ENCODE results near the gene TCAP. TPM values are rescaled to one million over a fixed set of nuclear protein-coding genes. Genes with fewer than 3 reads are reported as not detected.
A peak's percentile ranks its signal among the peaks of the same experiment; 100 is the strongest.

The TCAP gene
- total RNA-seq, 1 donor from 2014 or later = 5,825 TPM

DNA sequence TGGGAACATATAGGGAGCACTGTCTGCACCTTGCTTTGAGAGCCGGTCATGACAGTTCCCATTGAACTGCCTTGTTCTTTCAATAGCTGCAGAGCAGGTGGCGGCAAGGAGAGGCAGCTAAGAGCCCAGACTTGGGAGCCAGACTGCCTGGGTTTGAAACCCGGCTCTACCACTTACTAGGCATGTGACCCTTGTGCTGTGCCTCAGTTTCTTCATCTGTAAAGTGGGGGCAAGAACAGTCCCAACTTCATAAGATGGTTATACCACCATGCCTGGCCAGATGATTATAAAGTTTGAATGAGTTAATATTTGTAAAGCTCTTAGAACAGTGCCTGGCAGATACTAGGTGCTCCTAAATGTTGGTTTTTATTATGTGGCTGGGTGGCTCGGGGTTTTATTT, 49.1 kb downstream of the TCAP start:
- no peak for DNase-seq
- Histone ChIP-seq H3K4me1 (peaks cover 21% of the 10 kb centered on the region), H3K27ac (replicated peaks) (no peak overlapping the region), H3K4me3 (no peak overlapping the region), H3K36me3 (peaks cover 84% of the 10 kb centered on the region), H3K9me3 (replicated peaks) (no peaks in the 10 kb centered on the region), H3K27me3 (ENCODE audit: low read depth) (no peaks in the 10 kb centered on the region)
- intact Hi-C loops (cut with micrococcal nuclease) = no loop called here
- TF ChIP-seq, protein P1, sequence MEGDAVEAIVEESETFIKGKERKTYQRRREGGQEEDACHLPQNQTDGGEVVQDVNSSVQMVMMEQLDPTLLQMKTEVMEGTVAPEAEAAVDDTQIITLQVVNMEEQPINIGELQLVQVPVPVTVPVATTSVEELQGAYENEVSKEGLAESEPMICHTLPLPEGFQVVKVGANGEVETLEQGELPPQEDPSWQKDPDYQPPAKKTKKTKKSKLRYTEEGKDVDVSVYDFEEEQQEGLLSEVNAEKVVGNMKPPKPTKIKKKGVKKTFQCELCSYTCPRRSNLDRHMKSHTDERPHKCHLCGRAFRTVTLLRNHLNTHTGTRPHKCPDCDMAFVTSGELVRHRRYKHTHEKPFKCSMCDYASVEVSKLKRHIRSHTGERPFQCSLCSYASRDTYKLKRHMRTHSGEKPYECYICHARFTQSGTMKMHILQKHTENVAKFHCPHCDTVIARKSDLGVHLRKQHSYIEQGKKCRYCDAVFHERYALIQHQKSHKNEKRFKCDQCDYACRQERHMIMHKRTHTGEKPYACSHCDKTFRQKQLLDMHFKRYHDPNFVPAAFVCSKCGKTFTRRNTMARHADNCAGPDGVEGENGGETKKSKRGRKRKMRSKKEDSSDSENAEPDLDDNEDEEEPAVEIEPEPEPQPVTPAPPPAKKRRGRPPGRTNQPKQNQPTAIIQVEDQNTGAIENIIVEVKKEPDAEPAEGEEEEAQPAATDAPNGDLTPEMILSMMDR (IDR thresholded peaks at IDR 0.05; ENCODE audit: borderline replicate concordance) = no peak

- Histone ChIP-seq H3K4me1 (peaks cover 21% of the 10 kb centered on the region), H3K36me3 (peaks cover 81% of the 10 kb centered on the region), H3K9me3 (replicated peaks) (no peaks in the 10 kb centered on the region), H3K27ac (replicated peaks) (peak overlapping the region; percentile 72), H3K4me3 (no peak overlapping the region), H3K27me3 (ENCODE audit: low read depth) (no peaks in the 10 kb centered on the region)
- intact Hi-C loops (cut with micrococcal nuclease) = no loop called here
- TF ChIP-seq, protein P1 (IDR thresholded peaks at IDR 0.05; ENCODE audit: borderline replicate concordance) = no peak
- DNase-seq = no peak
Observed at GRCh38 chr17:39715375-39716072, 50.4 kb downstream of the TCAP start.

Other genes with a start within 250 kb of the TCAP start
- 21.8 TPM for gene MED1, start 214.1 kb upstream of the TCAP start, total RNA-seq
- gene CDK12, start 203.9 kb upstream of the TCAP start, total RNA-seq = 19.7 TPM
- gene NEUROD2, start 57.4 kb upstream of the TCAP start, total RNA-seq = not detected
- 0.36 TPM for gene PPP1R1B, start 38.4 kb upstream of the TCAP start, total RNA-seq
- 15.7 TPM for gene STARD3, start 28.2 kb upstream of the TCAP start, total RNA-seq
- 7.6 TPM for gene PNMT, start 3.1 kb downstream of the TCAP start, total RNA-seq
- 10.7 TPM for gene PGAP3, start 22.7 kb downstream of the TCAP start, total RNA-seq
- 61.0 TPM for gene ERBB2, start 34.7 kb downstream of the TCAP start, total RNA-seq
- 57.1 TPM for gene MIEN1, start 65.2 kb downstream of the TCAP start, total RNA-seq
- gene GRB7, start 72.6 kb downstream of the TCAP start, total RNA-seq = 1.1 TPM
- gene IKZF3, start 199.0 kb downstream of the TCAP start, total RNA-seq = 0.16 TPM
- gene ZPBP2, start 202.9 kb downstream of the TCAP start, total RNA-seq = not detected

All from left ventricle myocardium inferior (tissue), 1 donor.